Neural crest cell (in vitro differentiated cells): ENCODE results near the gene SAMD3. TPM values are rescaled to one million over a fixed set of nuclear protein-coding genes. Genes with fewer than 3 reads are reported as not detected.

ENCODE experiments used
- DNase-seq: peaks from one replicate; pipeline ENCODE4 v3.0.0; 2021; ENCODE audit warnings: low read depth, mixed read lengths, low spot score
- H3K27ac Mint-ChIP-seq: one replicate; pipeline ENCODE4 v1.8.0; 2021; ENCODE audit warnings: mild to moderate bottlenecking, mixed read lengths; ENCODE audit not compliant: unreplicated experiment
- H3K27me3 Mint-ChIP-seq: 2 replicates; pipeline ENCODE4 v1.8.0; 2021; ENCODE audit warnings: low read depth, mild to moderate bottlenecking, mixed read lengths
- H3K36me3 Mint-ChIP-seq: 2 replicates; pipeline ENCODE4 v1.8.0; 2021; ENCODE audit warnings: low read depth, mild to moderate bottlenecking, mixed read lengths
- H3K4me1 Mint-ChIP-seq: 2 replicates; pipeline ENCODE4 v1.8.0; 2021; ENCODE audit warnings: mixed read lengths
- H3K4me3 Mint-ChIP-seq: one replicate; pipeline ENCODE4 v1.8.0; 2021; ENCODE audit warnings: mild to moderate bottlenecking, mixed read lengths
- H3K9me3 Mint-ChIP-seq: 2 replicates; pipeline ENCODE4 v1.8.0; 2021; ENCODE audit warnings: mixed read lengths
- total RNA-seq: library from RNA; stranded (reverse); gene quantifications from 2 replicates; pipeline ENCODE4 v1.2.1, GENCODE V29; 2021
- TF ChIP-seq, protein P1 (sequence below): fragments of 200-600 bp; sonication (generic); conservative IDR thresholded peaks from 2 replicates; pipeline ENCODE4 v1.5.0; 2021; ENCODE audit warnings: antibody characterized with exemption, mild to moderate bottlenecking

Gene SAMD3
- total RNA-seq, 1 donor from 2014 or later, result 0.58 TPM

DNA sequence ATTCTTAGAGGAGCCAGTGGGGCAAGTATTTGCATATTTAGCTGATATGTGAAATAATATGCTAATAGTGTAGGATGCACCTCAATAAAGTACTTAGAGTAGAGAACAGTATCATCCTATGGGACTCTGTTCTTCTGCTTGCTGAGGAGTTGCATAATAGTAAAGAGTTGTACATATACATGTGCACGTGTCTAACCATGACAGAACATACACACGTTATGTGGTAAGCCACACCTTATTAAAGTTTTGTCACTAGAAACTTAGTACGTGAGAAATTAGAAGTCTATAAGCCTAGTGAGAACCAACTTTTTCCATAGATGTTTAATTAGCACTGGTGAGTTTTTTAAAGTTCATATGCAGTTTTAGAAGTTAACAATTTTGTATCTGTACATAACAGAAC is 123.6 kb downstream of the SAMD3 start:
- no peaks in the 10 kb centered on the region for H3K4me1 Mint-ChIP-seq
- no peak for DNase-seq
- no peak overlapping the region for H3K27ac Mint-ChIP-seq
- H3K27me3 Mint-ChIP-seq, result no peaks in the 10 kb centered on the region
- H3K9me3 Mint-ChIP-seq, result no peaks in the 10 kb centered on the region
- peaks cover 32% of the 10 kb centered on the region for H3K36me3 Mint-ChIP-seq
- TF ChIP-seq, protein P1, sequence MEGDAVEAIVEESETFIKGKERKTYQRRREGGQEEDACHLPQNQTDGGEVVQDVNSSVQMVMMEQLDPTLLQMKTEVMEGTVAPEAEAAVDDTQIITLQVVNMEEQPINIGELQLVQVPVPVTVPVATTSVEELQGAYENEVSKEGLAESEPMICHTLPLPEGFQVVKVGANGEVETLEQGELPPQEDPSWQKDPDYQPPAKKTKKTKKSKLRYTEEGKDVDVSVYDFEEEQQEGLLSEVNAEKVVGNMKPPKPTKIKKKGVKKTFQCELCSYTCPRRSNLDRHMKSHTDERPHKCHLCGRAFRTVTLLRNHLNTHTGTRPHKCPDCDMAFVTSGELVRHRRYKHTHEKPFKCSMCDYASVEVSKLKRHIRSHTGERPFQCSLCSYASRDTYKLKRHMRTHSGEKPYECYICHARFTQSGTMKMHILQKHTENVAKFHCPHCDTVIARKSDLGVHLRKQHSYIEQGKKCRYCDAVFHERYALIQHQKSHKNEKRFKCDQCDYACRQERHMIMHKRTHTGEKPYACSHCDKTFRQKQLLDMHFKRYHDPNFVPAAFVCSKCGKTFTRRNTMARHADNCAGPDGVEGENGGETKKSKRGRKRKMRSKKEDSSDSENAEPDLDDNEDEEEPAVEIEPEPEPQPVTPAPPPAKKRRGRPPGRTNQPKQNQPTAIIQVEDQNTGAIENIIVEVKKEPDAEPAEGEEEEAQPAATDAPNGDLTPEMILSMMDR, result no peak
- no peak overlapping the region for H3K4me3 Mint-ChIP-seq

DNA sequence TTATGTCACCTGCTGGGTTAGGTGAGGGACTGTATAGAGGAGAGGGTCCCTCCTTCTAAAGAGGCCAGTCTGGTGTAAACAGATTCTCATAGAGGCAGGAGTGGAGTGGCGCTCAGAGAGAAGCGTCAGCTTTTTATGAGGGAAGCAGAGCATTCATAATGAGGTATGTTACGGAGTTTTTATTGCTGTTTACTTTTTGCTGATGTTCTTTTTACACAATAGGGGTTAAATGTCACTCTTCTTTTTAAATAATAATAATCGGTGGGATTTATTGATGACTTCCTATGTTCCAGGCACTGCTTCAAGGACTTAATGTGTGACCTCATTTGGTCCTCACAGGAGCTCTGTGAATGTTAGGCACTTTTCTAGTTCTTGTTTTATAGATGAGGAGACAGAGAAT is 124.4 kb downstream of the SAMD3 start:
- no peak overlapping the region for H3K4me3 Mint-ChIP-seq
- H3K4me1 Mint-ChIP-seq, result no peaks in the 10 kb centered on the region
- DNase-seq, result no peak
- H3K36me3 Mint-ChIP-seq, result peaks cover 33% of the 10 kb centered on the region
- H3K27ac Mint-ChIP-seq, result no peak overlapping the region
- TF ChIP-seq, protein P1, result no peak
- no peaks in the 10 kb centered on the region for H3K9me3 Mint-ChIP-seq
- H3K27me3 Mint-ChIP-seq, result no peaks in the 10 kb centered on the region

Other genes starting within 250 kb of the SAMD3 start
- gene L3MBTL3, start 204.4 kb downstream of the SAMD3 start, total RNA-seq, result 22.8 and 32.0 TPM in 2 replicates
- gene TMEM200A, start 143.1 kb upstream of the SAMD3 start, total RNA-seq, result 2.9 and 3.2 TPM in 2 replicates